ENCODE measurements around the gene KRTAP2-2.

GRCh38 chr17:41048441-41048840 is 6.6 kb downstream of the KRTAP2-2 start:
- TF ChIP-seq CTCF (conservative IDR thresholded peaks at IDR 0.05; ENCODE audit: low read length) (no peak), EZH2phosphoT487 (IDR thresholded peaks at IDR 0.05; ENCODE audit: borderline replicate concordance) (no peak)

Data from Loucy (cell line).